ENCODE measurements around the gene THSD4.

Gene THSD4

DNA sequence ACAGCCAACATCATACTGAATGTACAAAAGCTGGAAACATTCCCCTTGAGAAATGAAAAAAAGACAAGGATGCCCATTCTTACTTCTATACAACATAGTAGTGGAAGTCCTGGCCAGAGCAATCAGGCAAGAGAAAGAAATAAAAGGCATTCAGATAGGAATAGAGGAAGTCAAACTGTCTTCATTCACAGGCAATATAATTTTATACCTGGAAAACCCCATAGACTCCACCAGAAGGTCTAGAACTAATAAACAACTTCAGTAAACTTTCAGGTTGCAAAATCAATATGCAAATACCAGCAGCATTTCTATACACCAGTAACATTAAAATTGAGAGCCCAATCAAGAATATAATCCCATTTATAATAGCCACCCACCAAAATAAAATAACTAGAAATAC lies 27.1 kb upstream of the THSD4 start:
- H3K4me3 ChIP-seq (replicated peaks; ENCODE audit: low read depth, low read length) = no peak overlapping the region
- no peak for TF ChIP-seq CTCF (IDR thresholded peaks at IDR 0.05; ENCODE audit: low read depth, low read length, missing control alignments)
- no peak for DNase-seq (ENCODE audit: extremely low read depth, low read depth)

DNA sequence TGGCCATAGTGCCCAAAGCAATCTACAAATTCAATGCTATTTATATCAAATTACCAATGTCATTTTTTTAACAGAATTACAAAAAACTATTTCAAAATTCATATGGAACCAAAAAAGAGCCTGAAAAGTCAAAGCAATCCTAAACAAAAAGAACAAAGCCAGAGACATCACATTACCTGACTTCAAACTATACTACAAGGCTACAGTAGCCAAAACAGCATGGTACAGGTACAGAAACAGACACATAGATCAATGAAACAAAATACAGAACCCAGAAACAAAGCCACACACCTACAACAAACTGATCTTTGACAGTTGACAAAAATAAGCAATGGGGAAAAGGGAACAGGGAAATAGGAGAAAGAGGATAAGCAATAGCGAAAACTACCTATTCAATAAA lies 26.6 kb upstream of the THSD4 start:
- H3K4me3 ChIP-seq (replicated peaks; ENCODE audit: low read depth, low read length) = no peak overlapping the region
- TF ChIP-seq CTCF (IDR thresholded peaks at IDR 0.05; ENCODE audit: low read depth, low read length, missing control alignments) = no peak

DNA sequence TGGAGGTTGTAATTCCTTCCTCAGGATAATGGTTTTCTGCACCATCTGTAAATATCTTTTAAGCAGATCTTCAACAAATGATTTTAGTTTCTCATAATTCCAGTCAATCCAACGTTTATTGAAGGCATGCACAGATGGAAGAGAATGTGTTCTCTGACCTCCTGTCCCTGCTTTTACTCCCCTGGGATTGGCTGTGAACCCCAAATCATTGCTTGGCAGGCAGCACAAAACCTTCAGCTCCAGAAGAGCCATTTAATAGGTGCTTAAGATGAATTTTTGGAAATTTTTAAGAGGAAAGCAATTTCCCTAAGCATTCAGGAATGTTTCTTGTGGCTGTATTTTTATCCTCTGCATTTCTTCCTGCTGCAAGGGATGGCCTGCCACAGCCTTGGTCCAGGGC lies 25.5 kb upstream of the THSD4 start:
- no peak overlapping the region for H3K4me3 ChIP-seq (replicated peaks; ENCODE audit: low read depth, low read length)
- no peak for TF ChIP-seq CTCF (IDR thresholded peaks at IDR 0.05; ENCODE audit: low read depth, low read length, missing control alignments)

More for the DNA sequence above, 26.6 kb upstream of the THSD4 start:
- no peak for DNase-seq (ENCODE audit: extremely low read depth, low read depth)

GRCh38 chr15:71091601-71092000 lies 23.7 kb upstream of the THSD4 start:
- no peak for DNase-seq (ENCODE audit: extremely low read depth, low read depth)
- no peak for TF ChIP-seq CTCF (IDR thresholded peaks at IDR 0.05; ENCODE audit: low read depth, low read length, missing control alignments)
- H3K4me3 ChIP-seq (replicated peaks; ENCODE audit: low read depth, low read length) = no peak overlapping the region

More for the DNA sequence above, 25.5 kb upstream of the THSD4 start:
- no peak for DNase-seq (ENCODE audit: extremely low read depth, low read depth)

DNA sequence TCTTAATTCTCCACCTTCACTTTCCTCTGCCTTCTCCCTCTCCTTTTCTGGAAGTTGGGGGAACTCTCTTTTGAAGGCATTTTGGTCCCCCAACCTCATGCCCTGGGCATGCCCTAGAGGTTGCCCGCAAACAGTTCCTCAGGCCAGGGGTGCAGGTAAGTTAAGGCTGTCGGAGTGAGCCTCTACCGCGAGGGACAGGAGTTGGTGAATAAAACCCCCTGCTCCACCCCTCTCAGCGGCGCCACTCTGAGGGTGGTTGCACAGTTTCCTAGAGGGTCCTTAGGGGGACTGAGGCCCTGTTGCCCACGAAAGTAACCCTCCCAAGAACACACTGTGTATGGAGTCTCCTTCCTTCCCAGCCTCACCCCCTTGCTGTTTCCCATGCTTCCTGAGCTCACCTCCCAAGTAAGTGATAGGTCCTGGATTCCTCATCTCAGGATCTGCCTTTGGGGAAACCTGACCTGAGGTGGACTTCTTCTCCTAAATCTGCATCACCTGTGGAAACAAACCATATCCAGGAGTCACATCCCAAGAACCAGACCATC lies 23.1 kb upstream of the THSD4 start:
- no peak for TF ChIP-seq CTCF (IDR thresholded peaks at IDR 0.05; ENCODE audit: low read depth, low read length, missing control alignments)
- no peak for DNase-seq (ENCODE audit: extremely low read depth, low read depth)
- H3K4me3 ChIP-seq (replicated peaks; ENCODE audit: low read depth, low read length) = no peak overlapping the region

DNA sequence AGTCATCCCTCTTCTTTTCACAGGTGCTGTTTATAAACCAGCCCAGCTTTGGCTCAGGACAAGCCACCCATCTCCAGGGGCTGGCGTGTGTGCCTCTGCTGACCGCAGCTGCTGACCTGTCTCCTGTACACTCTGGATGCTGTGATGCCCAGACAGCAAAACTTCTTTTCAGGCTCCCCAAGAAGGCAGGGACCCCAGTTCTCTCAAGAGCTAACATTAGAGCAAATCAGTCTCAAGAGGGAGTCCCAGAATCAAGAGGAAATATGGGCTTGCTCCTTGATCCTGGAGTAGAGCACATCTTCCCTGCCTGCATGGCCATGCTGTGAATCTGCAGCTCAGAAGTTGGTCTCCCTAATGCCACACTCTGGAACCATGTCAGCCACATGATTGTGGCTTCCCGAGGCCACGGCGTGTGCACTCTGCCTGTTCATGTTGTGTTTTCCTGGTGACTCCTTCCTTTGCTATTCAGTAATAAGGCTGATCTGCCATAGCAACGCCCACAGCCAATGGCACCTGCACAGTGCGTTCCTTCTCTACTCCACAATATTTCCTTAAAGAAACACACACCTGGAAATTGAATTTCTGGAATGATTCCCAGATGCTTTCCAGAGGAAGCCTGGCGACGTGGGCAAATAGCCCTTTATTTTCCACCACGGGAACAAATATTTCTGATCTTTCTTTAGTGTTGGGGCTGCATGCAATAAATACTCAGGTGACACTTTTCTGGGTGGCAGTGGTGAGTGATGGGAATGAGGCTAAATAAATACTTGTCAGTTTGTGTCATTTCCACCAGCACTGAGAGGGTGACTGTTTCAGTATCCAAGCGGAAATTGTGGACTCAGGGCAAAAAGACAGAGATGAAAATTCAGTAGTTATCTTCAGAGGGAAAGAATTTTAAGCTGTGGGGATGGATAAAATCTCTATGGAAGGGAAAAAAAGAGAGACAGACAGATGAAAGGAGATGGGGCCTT lies 21.9 kb upstream of the THSD4 start:
- TF ChIP-seq CTCF (IDR thresholded peaks at IDR 0.05; ENCODE audit: low read depth, low read length, missing control alignments) = no peak
- peak; percentile 61 for DNase-seq (ENCODE audit: extremely low read depth, low read depth)
- no peak overlapping the region for H3K4me3 ChIP-seq (replicated peaks; ENCODE audit: low read depth, low read length)
